HEK293 (cell line): Measurements from ENCODE around the gene AGTPBP1.

Experiments used
- CTCF ChIA-PET: fragments of 350-600 bp; formaldehyde crosslinking; extraction: SDS; loops from one replicate; lab custom pipeline; 2021; ENCODE audit warnings: antibody characterized with exemption; lab: Yijun Ruan, JAX
- POLR2A ChIA-PET: fragments of 300-600 bp; formaldehyde crosslinking; extraction: SDS; loops from one replicate; lab custom pipeline; 2020; ENCODE audit warnings: antibody characterized with exemption, inconsistent platforms; lab: Yijun Ruan, JAX
- H3K27ac ChIP-seq: fragments of 200-500 bp; sonication (Bioruptor generic); 2 replicates; pipeline ENCODE4 v1.5.1; 2014; ENCODE audit warnings: low read depth, low read length, control low read depth, inconsistent platforms; ENCODE audit errors: extremely low read depth
- H3K36me3 ChIP-seq, 2 experiments: fragments of 200-500 bp in 1 of 2; sonication (Bioruptor generic) in 1 of 2; 1 replicate in 1 of 2; 2 replicates in 1 of 2; pipeline ENCODE4 v1.5.1; 2014 to 2017; ENCODE audit warnings: inconsistent platforms in 2 of 2, low read length in 2 of 2; ENCODE audit not compliant: control insufficient read depth in 2 of 2, insufficient read depth in 1 of 2
- H3K4me1 ChIP-seq: fragments of 200-500 bp; sonication (Bioruptor generic); 2 replicates; pipeline ENCODE4 v1.5.1; 2014; ENCODE audit warnings: mild to moderate bottlenecking, low read length, inconsistent platforms; ENCODE audit not compliant: control insufficient read depth, insufficient read depth
- H3K4me3 ChIP-seq: 2 replicates; pipeline ENCODE4 v1.5.1; 2011; ENCODE audit warnings: low read depth, mild to moderate bottlenecking, control low read depth, low read length, moderate library complexity
- H3K9me3 ChIP-seq: fragments of 200-500 bp; sonication (Bioruptor generic); 2 replicates; pipeline ENCODE4 v1.5.1; 2014; ENCODE audit warnings: low read depth, low read length, inconsistent platforms; ENCODE audit not compliant: control insufficient read depth, insufficient read depth
- HOXC10 ChIP-seq: sonication (generic); formaldehyde crosslinking; IDR thresholded peaks from 2 replicates; pipeline ENCODE4 v1.8.1; 2023; ENCODE audit warnings: mild to moderate bottlenecking, missing genetic modification reagents
- SP2 ChIP-seq: fragments of 450-650 bp; formaldehyde crosslinking; IDR thresholded peaks from 2 replicates; pipeline ENCODE4 v1.5.1; 2016; ENCODE audit warnings: missing biosample characterization, missing genetic modification characterization
- ZIC2 ChIP-seq: fragments of 450-650 bp; formaldehyde crosslinking; IDR thresholded peaks from 2 replicates; pipeline ENCODE4 v1.5.1; 2016; ENCODE audit warnings: missing biosample characterization, missing genetic modification characterization
- ZNF132 ChIP-seq: fragments of 450-650 bp; formaldehyde crosslinking; IDR thresholded peaks from 2 replicates; pipeline ENCODE4 v1.5.1; 2017; ENCODE audit warnings: missing biosample characterization, missing genetic modification characterization, borderline replicate concordance
- ZNF2 ChIP-seq: fragments of 450-650 bp; formaldehyde crosslinking; IDR thresholded peaks from 2 replicates; pipeline ENCODE4 v1.5.1; 2016; ENCODE audit warnings: missing biosample characterization, missing genetic modification characterization
- ZNF292 ChIP-seq: fragments of 450-650 bp; formaldehyde crosslinking; IDR thresholded peaks from 2 replicates; pipeline ENCODE4 v1.5.1; 2016; ENCODE audit warnings: low read depth, missing biosample characterization, missing genetic modification characterization, borderline replicate concordance
- ZNF354C ChIP-seq: fragments of 450-650 bp; formaldehyde crosslinking; IDR thresholded peaks from 2 replicates; pipeline ENCODE4 v1.5.1; 2016; ENCODE audit warnings: missing biosample characterization, missing genetic modification characterization, low read depth, borderline replicate concordance
- ZNF433 ChIP-seq: fragments of 450-650 bp; formaldehyde crosslinking; IDR thresholded peaks from 2 replicates; pipeline ENCODE4 v1.5.1; 2016; ENCODE audit warnings: missing biosample characterization, missing genetic modification characterization, low read depth
- ZNF521 ChIP-seq: fragments of 450-650 bp; formaldehyde crosslinking; IDR thresholded peaks from 2 replicates; pipeline ENCODE4 v1.5.1; 2017; ENCODE audit warnings: missing biosample characterization, mild to moderate bottlenecking, missing genetic modification characterization
- ZNF560 ChIP-seq: fragments of 450-650 bp; formaldehyde crosslinking; IDR thresholded peaks from 2 replicates; pipeline ENCODE4 v1.5.1; 2017; ENCODE audit warnings: missing biosample characterization, missing genetic modification characterization, borderline replicate concordance
- ZNF701 ChIP-seq: fragments of 450-650 bp; formaldehyde crosslinking; IDR thresholded peaks from 2 replicates; pipeline ENCODE4 v1.5.1; 2016; ENCODE audit warnings: missing biosample characterization, missing genetic modification characterization
- ZNF785 ChIP-seq: fragments of 450-650 bp; formaldehyde crosslinking; IDR thresholded peaks from 2 replicates; pipeline ENCODE4 v1.5.1; 2016; ENCODE audit warnings: missing biosample characterization, missing genetic modification characterization
- ZNF843 ChIP-seq: fragments of 450-650 bp; formaldehyde crosslinking; IDR thresholded peaks from 2 replicates; pipeline ENCODE4 v1.5.1; 2016; ENCODE audit warnings: missing biosample characterization, missing genetic modification characterization
- ZXDB ChIP-seq: fragments of 450-650 bp; formaldehyde crosslinking; IDR thresholded peaks from 2 replicates; pipeline ENCODE4 v1.5.1; 2016; ENCODE audit warnings: missing biosample characterization, missing genetic modification characterization
- TF ChIP-seq, protein P1 (sequence below): fragments of 450-650 bp; IDR thresholded peaks from 2 replicates; pipeline ENCODE4 v1.5.1; 2018; ENCODE audit warnings: missing biosample characterization, missing genetic modification characterization
- TF ChIP-seq, protein P2 (sequence below): fragments of 450-650 bp; formaldehyde crosslinking; IDR thresholded peaks from 2 replicates; pipeline ENCODE4 v1.5.1; 2016; ENCODE audit warnings: missing biosample characterization, missing genetic modification characterization
- TF ChIP-seq, protein P3 (sequence below): fragments of 450-650 bp; formaldehyde crosslinking; IDR thresholded peaks from 2 replicates; pipeline ENCODE4 v1.5.1; 2016; ENCODE audit warnings: missing biosample characterization, missing genetic modification characterization
- TF ChIP-seq, protein P4 (sequence below): fragments of 450-650 bp; formaldehyde crosslinking; IDR thresholded peaks from 2 replicates; pipeline ENCODE4 v1.5.1; 2016; ENCODE audit warnings: missing biosample characterization, missing genetic modification characterization, borderline replicate concordance

Gene AGTPBP1

DNA sequence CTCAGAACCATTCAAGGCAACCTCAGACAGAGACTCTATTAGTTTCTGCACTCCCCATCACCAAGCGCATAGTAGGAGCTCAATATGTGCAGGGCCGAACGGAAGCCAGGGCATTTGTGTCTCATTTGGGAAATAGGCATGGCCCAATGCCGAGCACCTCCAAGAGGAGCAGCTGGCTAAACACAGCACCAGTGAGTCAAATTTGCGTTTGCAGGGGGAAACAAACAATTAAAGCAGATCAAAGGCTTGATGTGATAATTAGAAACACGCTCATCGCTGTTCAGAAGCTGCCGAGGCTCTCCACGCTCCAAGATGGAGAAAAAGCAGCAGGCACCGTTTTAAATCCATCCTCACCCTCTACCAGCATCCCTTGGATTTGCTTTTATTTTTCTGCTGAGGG is 225.3 kb downstream of the AGTPBP1 start:
- H3K4me3 ChIP-seq, result no peak overlapping the region
- H3K4me1 ChIP-seq, result no peaks in the 10 kb centered on the region
- no peak overlapping the region for H3K27ac ChIP-seq
- no peaks in the 10 kb centered on the region for H3K9me3 ChIP-seq
- CTCF ChIA-PET, result interaction anchor here (0.7 kb wide), 1 partner anchor 405 kb away, joined by 4 read pairs; no protein-coding TSS in a partner anchor
- POLR2A ChIA-PET, result no interaction called here
- TF ChIP-seq, protein P1, sequence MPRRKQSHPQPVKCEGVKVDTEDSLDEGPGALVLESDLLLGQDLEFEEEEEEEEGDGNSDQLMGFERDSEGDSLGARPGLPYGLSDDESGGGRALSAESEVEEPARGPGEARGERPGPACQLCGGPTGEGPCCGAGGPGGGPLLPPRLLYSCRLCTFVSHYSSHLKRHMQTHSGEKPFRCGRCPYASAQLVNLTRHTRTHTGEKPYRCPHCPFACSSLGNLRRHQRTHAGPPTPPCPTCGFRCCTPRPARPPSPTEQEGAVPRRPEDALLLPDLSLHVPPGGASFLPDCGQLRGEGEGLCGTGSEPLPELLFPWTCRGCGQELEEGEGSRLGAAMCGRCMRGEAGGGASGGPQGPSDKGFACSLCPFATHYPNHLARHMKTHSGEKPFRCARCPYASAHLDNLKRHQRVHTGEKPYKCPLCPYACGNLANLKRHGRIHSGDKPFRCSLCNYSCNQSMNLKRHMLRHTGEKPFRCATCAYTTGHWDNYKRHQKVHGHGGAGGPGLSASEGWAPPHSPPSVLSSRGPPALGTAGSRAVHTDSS (tag by site-specific recombination), result no peak
- TF ChIP-seq ZNF701 (tag by site-specific recombination), result no peak
- TF ChIP-seq, protein P2, sequence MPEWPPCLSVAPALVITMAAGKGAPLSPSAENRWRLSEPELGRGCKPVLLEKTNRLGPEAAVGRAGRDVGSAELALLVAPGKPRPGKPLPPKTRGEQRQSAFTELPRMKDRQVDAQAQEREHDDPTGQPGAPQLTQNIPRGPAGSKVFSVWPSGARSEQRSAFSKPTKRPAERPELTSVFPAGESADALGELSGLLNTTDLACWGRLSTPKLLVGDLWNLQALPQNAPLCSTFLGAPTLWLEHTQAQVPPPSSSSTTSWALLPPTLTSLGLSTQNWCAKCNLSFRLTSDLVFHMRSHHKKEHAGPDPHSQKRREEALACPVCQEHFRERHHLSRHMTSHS (tag by site-specific recombination), result no peak
- no peak for TF ChIP-seq ZNF354C (tag by site-specific recombination)
- no peak for TF ChIP-seq HOXC10 (CRISPR knock-in tag)
- TF ChIP-seq ZNF132, result no peak
- TF ChIP-seq SP2 (tag by site-specific recombination), result no peak
- no peaks in the 10 kb centered on the region for H3K36me3 ChIP-seq

DNA sequence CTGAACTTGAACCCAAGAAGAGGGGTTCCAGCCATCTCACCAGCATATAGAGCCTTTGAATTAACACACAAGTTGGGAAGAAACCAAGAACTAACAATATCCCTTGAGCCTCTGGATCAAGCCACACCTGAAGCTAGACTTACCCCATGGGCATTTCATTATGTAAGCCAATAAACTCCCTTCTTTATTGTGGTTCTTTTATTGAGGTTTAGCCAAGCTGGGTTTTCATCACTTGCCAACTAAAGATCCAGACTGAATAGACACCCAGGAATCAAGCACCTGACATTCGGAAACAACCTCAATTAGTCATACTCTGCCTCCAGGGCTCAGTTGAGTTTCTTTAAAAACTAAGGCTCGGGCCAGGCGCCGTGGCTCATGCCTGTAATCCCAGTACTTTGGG is 226.7 kb downstream of the AGTPBP1 start:
- no peaks in the 10 kb centered on the region for H3K36me3 ChIP-seq
- no peaks in the 10 kb centered on the region for H3K9me3 ChIP-seq
- no peak overlapping the region for H3K4me3 ChIP-seq
- no peak overlapping the region for H3K27ac ChIP-seq
- TF ChIP-seq, protein P3, sequence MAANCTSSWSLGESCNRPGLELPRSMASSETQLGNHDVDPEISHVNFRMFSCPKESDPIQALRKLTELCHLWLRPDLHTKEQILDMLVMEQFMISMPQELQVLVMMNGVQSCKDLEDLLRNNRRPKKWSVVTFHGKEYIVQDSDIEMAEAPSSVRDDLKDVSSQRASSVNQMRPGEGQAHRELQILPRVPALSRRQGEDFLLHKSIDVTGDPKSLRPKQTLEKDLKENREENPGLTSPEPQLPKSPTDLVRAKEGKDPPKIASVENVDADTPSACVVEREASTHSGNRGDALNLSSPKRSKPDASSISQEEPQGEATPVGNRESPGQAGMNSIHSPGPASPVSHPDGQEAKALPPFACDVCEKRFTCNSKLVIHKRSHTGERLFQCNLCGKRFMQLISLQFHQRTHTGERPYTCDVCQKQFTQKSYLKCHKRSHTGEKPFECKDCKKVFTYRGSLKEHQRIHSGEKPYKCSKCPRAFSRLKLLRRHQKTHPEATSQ (tag by site-specific recombination), result no peak
- TF ChIP-seq ZNF433 (tag by site-specific recombination) (no peak), ZNF843 (tag by site-specific recombination) (no peak), ZNF521 (no peak), ZNF2 (tag by site-specific recombination) (no peak), ZXDB (tag by site-specific recombination) (no peak)
- no peaks in the 10 kb centered on the region for H3K4me1 ChIP-seq
- ChIA-PET CTCF (no interaction called here), POLR2A (no interaction called here)

DNA sequence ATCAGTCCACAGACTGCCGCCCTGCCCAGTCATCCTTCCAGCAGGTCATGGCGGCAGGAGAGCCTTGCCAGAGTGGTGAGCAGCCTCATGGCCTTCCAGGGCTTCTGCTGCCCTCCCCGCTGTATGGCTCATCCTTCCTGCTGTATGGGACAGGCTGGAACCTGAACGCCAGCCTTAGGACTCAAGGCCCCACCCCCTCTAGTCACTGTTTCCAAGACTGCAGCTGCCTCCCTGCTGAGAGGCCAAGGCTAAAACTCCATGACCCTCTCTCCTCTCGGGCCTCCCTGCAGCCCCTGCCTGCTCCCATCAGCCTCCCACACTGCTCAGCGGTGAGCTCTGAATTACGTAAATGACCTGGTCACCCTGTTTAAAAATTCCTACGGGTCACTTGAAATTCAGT is 227.5 kb downstream of the AGTPBP1 start:
- ChIA-PET CTCF (no interaction called here), POLR2A (no interaction called here)
- no peak overlapping the region for H3K27ac ChIP-seq
- no peak overlapping the region for H3K4me3 ChIP-seq
- H3K36me3 ChIP-seq, result no peaks in the 10 kb centered on the region
- H3K4me1 ChIP-seq, result no peaks in the 10 kb centered on the region
- H3K9me3 ChIP-seq, result no peaks in the 10 kb centered on the region
- peak; percentile 23; the same call in 1 of the 2 replicates for TF ChIP-seq ZIC2 (tag by site-specific recombination)
- TF ChIP-seq ZNF292 (tag by site-specific recombination), result no peak

DNA sequence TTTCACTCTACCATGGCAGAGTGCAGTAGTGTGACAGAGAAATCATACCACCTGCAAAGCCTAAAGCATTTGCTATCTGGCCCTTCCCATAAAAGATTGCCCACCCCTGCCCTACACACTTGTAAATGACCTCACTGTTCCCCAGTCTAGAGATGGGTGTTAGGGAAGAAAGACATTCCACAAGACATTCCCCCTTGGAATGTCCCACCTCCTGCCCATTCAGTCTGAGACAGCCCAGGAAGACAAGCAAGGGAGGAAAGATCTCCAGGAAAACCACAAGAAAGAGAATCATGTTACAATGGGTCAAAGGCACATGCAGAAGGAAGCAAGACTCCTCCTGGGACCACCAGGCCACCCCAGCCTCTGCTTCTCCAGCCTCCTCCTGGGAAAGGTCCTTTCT is 230.0 kb downstream of the AGTPBP1 start:
- H3K36me3 ChIP-seq, result no peaks in the 10 kb centered on the region
- H3K4me3 ChIP-seq, result no peak overlapping the region
- POLR2A ChIA-PET, result no interaction called here
- no peaks in the 10 kb centered on the region for H3K9me3 ChIP-seq
- CTCF ChIA-PET, result no interaction called here
- H3K4me1 ChIP-seq, result no peaks in the 10 kb centered on the region
- no peak overlapping the region for H3K27ac ChIP-seq
- TF ChIP-seq ZNF785 (no peak), ZNF560 (tag by site-specific recombination) (no peak), ZXDB (tag by site-specific recombination) (no peak), ZNF132 (no peak)
- TF ChIP-seq, protein P4, sequence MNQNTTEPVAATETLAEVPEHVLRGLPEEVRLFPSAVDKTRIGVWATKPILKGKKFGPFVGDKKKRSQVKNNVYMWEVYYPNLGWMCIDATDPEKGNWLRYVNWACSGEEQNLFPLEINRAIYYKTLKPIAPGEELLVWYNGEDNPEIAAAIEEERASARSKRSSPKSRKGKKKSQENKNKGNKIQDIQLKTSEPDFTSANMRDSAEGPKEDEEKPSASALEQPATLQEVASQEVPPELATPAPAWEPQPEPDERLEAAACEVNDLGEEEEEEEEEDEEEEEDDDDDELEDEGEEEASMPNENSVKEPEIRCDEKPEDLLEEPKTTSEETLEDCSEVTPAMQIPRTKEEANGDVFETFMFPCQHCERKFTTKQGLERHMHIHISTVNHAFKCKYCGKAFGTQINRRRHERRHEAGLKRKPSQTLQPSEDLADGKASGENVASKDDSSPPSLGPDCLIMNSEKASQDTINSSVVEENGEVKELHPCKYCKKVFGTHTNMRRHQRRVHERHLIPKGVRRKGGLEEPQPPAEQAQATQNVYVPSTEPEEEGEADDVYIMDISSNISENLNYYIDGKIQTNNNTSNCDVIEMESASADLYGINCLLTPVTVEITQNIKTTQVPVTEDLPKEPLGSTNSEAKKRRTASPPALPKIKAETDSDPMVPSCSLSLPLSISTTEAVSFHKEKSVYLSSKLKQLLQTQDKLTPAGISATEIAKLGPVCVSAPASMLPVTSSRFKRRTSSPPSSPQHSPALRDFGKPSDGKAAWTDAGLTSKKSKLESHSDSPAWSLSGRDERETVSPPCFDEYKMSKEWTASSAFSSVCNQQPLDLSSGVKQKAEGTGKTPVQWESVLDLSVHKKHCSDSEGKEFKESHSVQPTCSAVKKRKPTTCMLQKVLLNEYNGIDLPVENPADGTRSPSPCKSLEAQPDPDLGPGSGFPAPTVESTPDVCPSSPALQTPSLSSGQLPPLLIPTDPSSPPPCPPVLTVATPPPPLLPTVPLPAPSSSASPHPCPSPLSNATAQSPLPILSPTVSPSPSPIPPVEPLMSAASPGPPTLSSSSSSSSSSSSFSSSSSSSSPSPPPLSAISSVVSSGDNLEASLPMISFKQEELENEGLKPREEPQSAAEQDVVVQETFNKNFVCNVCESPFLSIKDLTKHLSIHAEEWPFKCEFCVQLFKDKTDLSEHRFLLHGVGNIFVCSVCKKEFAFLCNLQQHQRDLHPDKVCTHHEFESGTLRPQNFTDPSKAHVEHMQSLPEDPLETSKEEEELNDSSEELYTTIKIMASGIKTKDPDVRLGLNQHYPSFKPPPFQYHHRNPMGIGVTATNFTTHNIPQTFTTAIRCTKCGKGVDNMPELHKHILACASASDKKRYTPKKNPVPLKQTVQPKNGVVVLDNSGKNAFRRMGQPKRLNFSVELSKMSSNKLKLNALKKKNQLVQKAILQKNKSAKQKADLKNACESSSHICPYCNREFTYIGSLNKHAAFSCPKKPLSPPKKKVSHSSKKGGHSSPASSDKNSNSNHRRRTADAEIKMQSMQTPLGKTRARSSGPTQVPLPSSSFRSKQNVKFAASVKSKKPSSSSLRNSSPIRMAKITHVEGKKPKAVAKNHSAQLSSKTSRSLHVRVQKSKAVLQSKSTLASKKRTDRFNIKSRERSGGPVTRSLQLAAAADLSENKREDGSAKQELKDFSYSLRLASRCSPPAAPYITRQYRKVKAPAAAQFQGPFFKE (tag by site-specific recombination), result no peak
